HepG2 (cell line): Measurements from ENCODE around the gene AADACL4. TPM values are rescaled to one million over a fixed set of nuclear protein-coding genes. Genes with fewer than 3 reads are reported as not detected.

ENCODE experiments used
- ARID5B ChIP-seq: IDR thresholded peaks from 2 replicates; pipeline ENCODE4 v1.4.0; 2020; ENCODE audit warnings: mild to moderate bottlenecking, missing genetic modification reagents
- ARNTL ChIP-seq: sonication (generic); formaldehyde crosslinking; IDR thresholded peaks from 2 replicates; pipeline ENCODE4 v1.4.0; 2020; ENCODE audit warnings: mild to moderate bottlenecking, missing genetic modification reagents
- CREM ChIP-seq, 2 experiments: sonication (generic) in 1 of 2; formaldehyde crosslinking in 1 of 2; IDR thresholded peaks; 2 replicates each; pipeline versions ENCODE4 v1.4.0 to v1.6.1; 2016 to 2020; ENCODE audit warnings: antibody characterized with exemption in 1 of 2, mild to moderate bottlenecking in 1 of 2, missing genetic modification reagents in 1 of 2
- HES4 ChIP-seq: sonication (generic); formaldehyde crosslinking; IDR thresholded peaks from 2 replicates; pipeline ENCODE4 v1.9.0; 2021; ENCODE audit warnings: mild to moderate bottlenecking, missing genetic modification reagents, borderline replicate concordance
- NR2F6 ChIP-seq, 2 experiments: IDR thresholded peaks; 2 replicates each; pipeline ENCODE4 v1.6.1; 2016; ENCODE audit warnings: antibody characterized with exemption in 1 of 2, mild to moderate bottlenecking in 1 of 2
- PITX1 ChIP-seq: sonication (generic); formaldehyde crosslinking; IDR thresholded peaks from 2 replicates; pipeline ENCODE4 v1.5.1; 2020; ENCODE audit warnings: mild to moderate bottlenecking, missing genetic modification reagents
- POGZ ChIP-seq: sonication (generic); formaldehyde crosslinking; IDR thresholded peaks from 2 replicates; pipeline ENCODE4 v1.4.0; 2020; ENCODE audit warnings: mild to moderate bottlenecking, missing genetic modification reagents
- POLR2AphosphoS5 ChIP-seq: IDR thresholded peaks from 2 replicates; pipeline ENCODE4 v1.6.1; 2012; ENCODE audit warnings: low read depth, low read length
- RERE ChIP-seq: IDR thresholded peaks from 2 replicates; pipeline ENCODE4 v1.6.1; 2016; ENCODE audit warnings: low read depth, missing genetic modification reagents, missing compliant biosample characterization
- RXRA ChIP-seq: sonication (generic); formaldehyde crosslinking; IDR thresholded peaks from 2 replicates; pipeline ENCODE4 v1.5.1; 2020; ENCODE audit warnings: missing genetic modification reagents
- SUZ12 ChIP-seq: fragments of 150-350 bp; IDR thresholded peaks from 2 replicates; pipeline ENCODE4 v1.6.1; 2014; ENCODE audit warnings: low read depth, low read length
- TBP ChIP-seq: sonication (generic); formaldehyde crosslinking; IDR thresholded peaks from 2 replicates; pipeline ENCODE4 v1.5.0; 2020; ENCODE audit warnings: missing genetic modification reagents
- TGIF2 ChIP-seq: IDR thresholded peaks from 2 replicates; pipeline ENCODE4 v1.6.1; 2016; ENCODE audit warnings: control low read depth, missing compliant biosample characterization
- YY1 ChIP-seq: IDR thresholded peaks from 2 replicates; pipeline ENCODE4 v1.6.1; 2011; ENCODE audit warnings: low read length, low read depth, moderate library complexity, mild to moderate bottlenecking; ENCODE audit not compliant: insufficient read depth, insufficient replicate concordance
- ZBTB20 ChIP-seq: sonication (generic); formaldehyde crosslinking; IDR thresholded peaks from 2 replicates; pipeline ENCODE4 v1.8.1; 2023; ENCODE audit warnings: missing genetic modification reagents, low read depth, mild to moderate bottlenecking, borderline replicate concordance
- ZBTB43 ChIP-seq: sonication (generic); formaldehyde crosslinking; conservative IDR thresholded peaks from 2 replicates; pipeline ENCODE4 v1.4.0; 2020; ENCODE audit warnings: missing genetic modification reagents
- ZNF431 ChIP-seq: sonication (generic); formaldehyde crosslinking; IDR thresholded peaks from 2 replicates; pipeline ENCODE4 v1.9.0; 2022; ENCODE audit warnings: missing genetic modification reagents, low read depth, mild to moderate bottlenecking, borderline replicate concordance
- ZNF564 ChIP-seq: sonication (generic); formaldehyde crosslinking; IDR thresholded peaks from 2 replicates; pipeline ENCODE4 v1.8.1; 2023; ENCODE audit warnings: mild to moderate bottlenecking, missing genetic modification reagents
- ZNF670 ChIP-seq: sonication (generic); formaldehyde crosslinking; IDR thresholded peaks from 2 replicates; pipeline ENCODE4 v1.8.0; 2022; ENCODE audit warnings: mild to moderate bottlenecking, missing genetic modification reagents, borderline replicate concordance
- ZNF709 ChIP-seq: sonication (generic); formaldehyde crosslinking; IDR thresholded peaks from 2 replicates; pipeline ENCODE4 v1.5.0; 2020; ENCODE audit warnings: mild to moderate bottlenecking, missing genetic modification reagents
- ZSCAN12 ChIP-seq: sonication (generic); formaldehyde crosslinking; IDR thresholded peaks from 2 replicates; pipeline ENCODE4 v1.9.0; 2021; ENCODE audit warnings: mild to moderate bottlenecking, missing genetic modification reagents
- polyA plus RNA-seq, 8 experiments: library from polyadenylated mRNA; depleted of rRNA in 3 of 8; stranded (reverse) in 7 of 8; unstranded in 1 of 8; fragments of >200 nt; fragmentation: Illumina TruSeq in 4 of 8; extraction: Trizol in 4 of 8; gene quantifications; 2 replicates each; pipeline versions ENCODE4 v1.2.1 to v1.2.3, GENCODE V29; 2011 to 2016; ENCODE audit warnings: low read depth in 4 of 8, missing spikeins in 1 of 8, mixed read lengths in 1 of 8; ENCODE audit not compliant: insufficient read depth in 1 of 8
- total RNA-seq, 5 experiments: library from RNA; depleted of rRNA; stranded (reverse); fragments of >200 nt; fragmentation: Illumina TruSeq; extraction: Trizol; gene quantifications; 2 replicates each; pipeline ENCODE4 v1.2.3, GENCODE V29; 2016; ENCODE audit warnings: low read depth in 1 of 5

The AADACL4 gene
- total and polyA plus RNA-seq, 2 of the 13 experiments (the other 11 are each of a cell fraction or from before 2014, with no cell fraction given), result not detected

GRCh38 chr1:12654657-12655056, 10.8 kb downstream of the AADACL4 start (continued):
- TF ChIP-seq ZBTB43 (CRISPR knock-in tag), result no peak
- peak; percentile 29; the same call in 1 of the 2 replicates for TF ChIP-seq CREM (IDR thresholded peaks at IDR 0.05)
- TF ChIP-seq CREM (CRISPR knock-in tag; IDR thresholded peaks at IDR 0.05), result no peak
- no peak for TF ChIP-seq ZNF431 (CRISPR knock-in tag)
- no peak for TF ChIP-seq ZNF564 (CRISPR knock-in tag)
- no peak for TF ChIP-seq ZBTB20 (CRISPR knock-in tag)
- peak; percentile 89 for TF ChIP-seq NR2F6 (IDR thresholded peaks at IDR 0.05)
- TF ChIP-seq NR2F6 (CRISPR knock-in tag; IDR thresholded peaks at IDR 0.05), result peak; percentile 44; the same call in 1 of the 2 replicates
- peak; percentile 68 for TF ChIP-seq ARID5B (CRISPR knock-in tag)
- TF ChIP-seq ZNF709, result no peak
- TF ChIP-seq YY1, result no peak
- no peak for TF ChIP-seq ZNF670
- TF ChIP-seq RERE (CRISPR knock-in tag), result peak; percentile 90
- no peak for TF ChIP-seq SUZ12
- TF ChIP-seq TGIF2 (CRISPR knock-in tag), result no peak
- no peak for TF ChIP-seq POGZ
- no peak for TF ChIP-seq HES4 (CRISPR knock-in tag)
- no peak for TF ChIP-seq TBP (CRISPR knock-in tag)
- TF ChIP-seq ZSCAN12 (CRISPR knock-in tag), result no peak
- TF ChIP-seq ARNTL (CRISPR knock-in tag), result peak; percentile 63; the same call in 1 of the 2 replicates
- TF ChIP-seq POLR2AphosphoS5, result no peak
- peak; percentile 89 for TF ChIP-seq PITX1 (CRISPR knock-in tag)
- peak; percentile 49; the same call in 1 of the 2 replicates for TF ChIP-seq RXRA
